Panc1 (cell line): ENCODE measurements around the gene MGAT5. TPM values are rescaled to one million over a fixed set of nuclear protein-coding genes. Genes with fewer than 3 reads are reported as not detected.

Source experiments
- ATAC-seq: fragments of 200-7000 bp; cut with Tn5 transposase; 2 replicates; pipeline ENCODE4 v1.9.1; 2020; ENCODE audit warnings: mild to moderate bottlenecking, moderate library complexity
- BruUV-seq: library from RNA; stranded (reverse); fragments of 400-500 nt; replicated peaks from 2 replicates; lab custom pipeline; 2021; lab: Mats Ljungman, UMichigan
- CTCF ChIA-PET: fragments of 300-600 bp; sonication (Branson Sonifier 250); formaldehyde crosslinking; loops from one replicate; lab custom pipeline; 2022; ENCODE audit warnings: antibody characterized with exemption; lab: Charles Lee
- POLR2A ChIA-PET: fragments of 300-600 bp; sonication (Branson Sonifier 250); formaldehyde crosslinking; loops from one replicate; lab custom pipeline; 2022; ENCODE audit warnings: antibody characterized with exemption; lab: Charles Lee
- DNase-seq: peaks from one replicate; pipeline ENCODE4 v3.0.0-alpha.2; 2010; ENCODE audit warnings: low read depth, low spot score
- H3K27ac ChIP-seq: 2 replicates; pipeline ENCODE4 v1.5.1; 2011; ENCODE audit warnings: mild to moderate bottlenecking, low read length, inconsistent platforms
- H3K27me3 ChIP-seq: fragments of 200-500 bp; sonication (Bioruptor generic); 2 replicates; pipeline ENCODE4 v1.6.0; 2014; ENCODE audit warnings: low read length, inconsistent platforms; ENCODE audit not compliant: control insufficient read depth, insufficient read depth
- H3K36me3 ChIP-seq: fragments of 200-500 bp; sonication (Bioruptor generic); 2 replicates; pipeline ENCODE4 v1.5.1; 2014; ENCODE audit warnings: inconsistent platforms, mild to moderate bottlenecking, low read length, moderate library complexity; ENCODE audit not compliant: control insufficient read depth, insufficient read depth
- H3K4me1 ChIP-seq: 2 replicates; pipeline ENCODE4 v1.5.1; 2011; ENCODE audit warnings: inconsistent platforms, mild to moderate bottlenecking, low read length, moderate library complexity; ENCODE audit not compliant: control insufficient read depth, insufficient read depth
- H3K4me3 ChIP-seq, 2 experiments: 2 replicates each; pipeline ENCODE4 v1.5.1; 2011 to 2012; ENCODE audit warnings: low read depth in 2 of 2, low read length in 2 of 2, mild to moderate bottlenecking in 2 of 2, inconsistent platforms in 1 of 2, moderate library complexity in 1 of 2
- H3K9me3 ChIP-seq: fragments of 200-500 bp; sonication (Bioruptor generic); 2 replicates; pipeline ENCODE4 v1.5.1; 2014; ENCODE audit warnings: low read depth, mild to moderate bottlenecking, inconsistent platforms, low read length, moderate library complexity; ENCODE audit not compliant: control insufficient read depth, insufficient read depth
- CTCF ChIP-seq: fragments of 450-650 bp; IDR thresholded peaks from 2 replicates; pipeline ENCODE4 v1.5.1; 2017; ENCODE audit warnings: mild to moderate bottlenecking
- POLR2AphosphoS5 ChIP-seq: IDR thresholded peaks from 2 replicates; pipeline ENCODE4 v1.6.1; 2012; ENCODE audit warnings: mild to moderate bottlenecking, low read depth, low read length, moderate library complexity
- SIN3A ChIP-seq: IDR thresholded peaks from 2 replicates; pipeline ENCODE4 v1.6.1; 2012; ENCODE audit warnings: low read depth, mild to moderate bottlenecking, low read length, moderate library complexity, borderline replicate concordance; ENCODE audit not compliant: insufficient read depth
- TCF7L2 ChIP-seq: IDR thresholded peaks from 2 replicates; pipeline ENCODE4 v1.6.1; 2011; ENCODE audit warnings: mild to moderate bottlenecking, low read depth, low read length, inconsistent platforms
- in situ Hi-C: cut with HindIII; loops from 2 replicates; pipeline ENCODE4 v1.10.0; 2016; ENCODE audit warnings: low sequenced_read_pairs, low pct_unique_long_range_greater_than_20kb
- intact Hi-C: fragments of 100-400 bp; cut with micrococcal nuclease; formaldehyde crosslinking; loops from one replicate; pipeline ENCODE4 v1.10.0; 2022; ENCODE audit not compliant: unreplicated experiment
- total RNA-seq: library from RNA; stranded (reverse); gene quantifications from one replicate; pipeline ENCODE4 v1.2.1, GENCODE V29; 2021; ENCODE audit not compliant: unreplicated experiment
- TF ChIP-seq, protein P1 (sequence below), 2 experiments: IDR thresholded peaks; 2 replicates each; pipeline ENCODE4 v1.6.1; 2011 to 2012; ENCODE audit warnings: low read depth in 2 of 2, control low read depth in 1 of 2, low read length in 1 of 2, mild to moderate bottlenecking in 1 of 2, moderate library complexity in 1 of 2; ENCODE audit not compliant: insufficient read depth in 1 of 2

MGAT5 gene
- total RNA-seq, 1 experiment from 2014 or later = 22.1 TPM

- intact Hi-C loops (no loop called here), in situ Hi-C loops (no loop called here)
- no peaks in the 10 kb centered on the region for H3K9me3 ChIP-seq
- DNase-seq (no peak), ATAC-seq (no peak)
- H3K4me3 ChIP-seq = no peak overlapping the region
- POLR2A ChIA-PET = no interaction called here
- H3K4me1 ChIP-seq = no peaks in the 10 kb centered on the region
- CTCF ChIA-PET = no interaction called here
- no peak overlapping the region for H3K27ac ChIP-seq
- no peaks in the 10 kb centered on the region for H3K36me3 ChIP-seq
- no peak for TF ChIP-seq SIN3A
- TF ChIP-seq, protein P1, sequence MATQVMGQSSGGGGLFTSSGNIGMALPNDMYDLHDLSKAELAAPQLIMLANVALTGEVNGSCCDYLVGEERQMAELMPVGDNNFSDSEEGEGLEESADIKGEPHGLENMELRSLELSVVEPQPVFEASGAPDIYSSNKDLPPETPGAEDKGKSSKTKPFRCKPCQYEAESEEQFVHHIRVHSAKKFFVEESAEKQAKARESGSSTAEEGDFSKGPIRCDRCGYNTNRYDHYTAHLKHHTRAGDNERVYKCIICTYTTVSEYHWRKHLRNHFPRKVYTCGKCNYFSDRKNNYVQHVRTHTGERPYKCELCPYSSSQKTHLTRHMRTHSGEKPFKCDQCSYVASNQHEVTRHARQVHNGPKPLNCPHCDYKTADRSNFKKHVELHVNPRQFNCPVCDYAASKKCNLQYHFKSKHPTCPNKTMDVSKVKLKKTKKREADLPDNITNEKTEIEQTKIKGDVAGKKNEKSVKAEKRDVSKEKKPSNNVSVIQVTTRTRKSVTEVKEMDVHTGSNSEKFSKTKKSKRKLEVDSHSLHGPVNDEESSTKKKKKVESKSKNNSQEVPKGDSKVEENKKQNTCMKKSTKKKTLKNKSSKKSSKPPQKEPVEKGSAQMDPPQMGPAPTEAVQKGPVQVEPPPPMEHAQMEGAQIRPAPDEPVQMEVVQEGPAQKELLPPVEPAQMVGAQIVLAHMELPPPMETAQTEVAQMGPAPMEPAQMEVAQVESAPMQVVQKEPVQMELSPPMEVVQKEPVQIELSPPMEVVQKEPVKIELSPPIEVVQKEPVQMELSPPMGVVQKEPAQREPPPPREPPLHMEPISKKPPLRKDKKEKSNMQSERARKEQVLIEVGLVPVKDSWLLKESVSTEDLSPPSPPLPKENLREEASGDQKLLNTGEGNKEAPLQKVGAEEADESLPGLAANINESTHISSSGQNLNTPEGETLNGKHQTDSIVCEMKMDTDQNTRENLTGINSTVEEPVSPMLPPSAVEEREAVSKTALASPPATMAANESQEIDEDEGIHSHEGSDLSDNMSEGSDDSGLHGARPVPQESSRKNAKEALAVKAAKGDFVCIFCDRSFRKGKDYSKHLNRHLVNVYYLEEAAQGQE (IDR thresholded peaks at IDR 0.05; ENCODE audit: insufficient read depth in 1 of 2, low read depth in 2 of 2, low read length in 1 of 2) = no peak
- no peak for TF ChIP-seq TCF7L2
- TF ChIP-seq CTCF = no peak
- TF ChIP-seq POLR2AphosphoS5 = no peak
- no peaks in the 10 kb centered on the region for H3K27me3 ChIP-seq
- no TSS peak for BruUV-seq
Observed at GRCh38 chr2:134348760-134349159, 94.9 kb downstream of the MGAT5 start.

DNA sequence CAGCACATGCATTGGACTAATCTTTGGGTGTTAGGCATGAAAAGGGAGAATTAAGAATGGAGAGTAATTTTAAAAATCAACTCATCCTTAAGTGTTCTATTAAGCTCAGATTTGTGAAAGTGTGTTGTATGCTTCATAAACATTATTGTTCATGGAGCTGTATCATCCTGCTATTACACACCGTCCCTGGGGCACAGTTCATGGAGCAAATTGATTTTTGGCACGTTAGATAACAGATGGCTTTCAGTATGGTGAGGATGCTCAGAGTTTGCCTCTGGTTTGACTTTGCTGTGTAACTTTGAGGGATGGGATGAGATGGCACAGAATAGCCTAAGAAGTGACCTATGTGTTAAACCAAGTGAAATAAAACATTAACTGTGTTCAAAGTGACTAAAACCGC is 97.1 kb downstream of the MGAT5 start:
- no peak overlapping the region for H3K4me3 ChIP-seq
- DNase-seq = no peak
- no peaks in the 10 kb centered on the region for H3K4me1 ChIP-seq
- POLR2A ChIA-PET = no interaction called here
- no peaks in the 10 kb centered on the region; the same call in 1 of the 2 replicates for H3K36me3 ChIP-seq
- no TSS peak for BruUV-seq
- TF ChIP-seq TCF7L2 (no peak), POLR2AphosphoS5 (no peak), SIN3A (no peak), CTCF (no peak)
- TF ChIP-seq, protein P1 (IDR thresholded peaks at IDR 0.05; ENCODE audit: insufficient read depth in 1 of 2, low read depth in 2 of 2, low read length in 1 of 2) = no peak
- intact Hi-C loops = no loop called here
- no peak for ATAC-seq
- CTCF ChIA-PET = no interaction called here
- H3K9me3 ChIP-seq = no peaks in the 10 kb centered on the region
- no peaks in the 10 kb centered on the region for H3K27me3 ChIP-seq
- H3K27ac ChIP-seq = no peak overlapping the region
- in situ Hi-C loops = no loop called here
